SU-DHL-6 (cell line): ENCODE data around the gene AMOTL1.

Experiments used
- H2AFZ ChIP-seq: fragments of 200-600 bp; sonication (generic); 2 replicates; pipeline ENCODE4 v1.6.1; 2014; ENCODE audit warnings: low read depth, mild to moderate bottlenecking, moderate library complexity, mixed read lengths, antibody characterized with exemption, low read length; ENCODE audit not compliant: severe bottlenecking
- H3F3A ChIP-seq: fragments of 200-600 bp; shearing (Covaris generic); 2 replicates; pipeline ENCODE4 v1.6.0; 2016; ENCODE audit warnings: antibody characterized with exemption, mild to moderate bottlenecking; ENCODE audit not compliant: insufficient read depth
- H3K27ac ChIP-seq: fragments of 200-600 bp; sonication (generic); 2 replicates; pipeline ENCODE4 v1.5.1; 2016; ENCODE audit warnings: low read depth, mild to moderate bottlenecking, low read length, moderate library complexity, mixed read lengths
- H3K27me3 ChIP-seq: fragments of 200-600 bp; sonication (generic), shearing (Covaris generic); 2 replicates; pipeline ENCODE4 v1.6.0; 2014; ENCODE audit warnings: mild to moderate bottlenecking, low read length
- H3K36me3 ChIP-seq: fragments of 200-600 bp; sonication (generic); 2 replicates; pipeline ENCODE4 v1.6.1; 2014; ENCODE audit warnings: mild to moderate bottlenecking, low read length, mixed read lengths
- H3K4me2 ChIP-seq: fragments of 300-600, 200-600 bp; shearing (Covaris generic), sonication (generic); 2 replicates; pipeline ENCODE4 v1.6.0; 2014; ENCODE audit warnings: low read length, low read depth, mild to moderate bottlenecking; ENCODE audit not compliant: poor library complexity, severe bottlenecking
- H3K4me3 ChIP-seq: fragments of 200-600 bp; sonication (generic); 2 replicates; pipeline ENCODE4 v1.5.1; 2014; ENCODE audit warnings: antibody characterized with exemption, low read length, mild to moderate bottlenecking, mixed read lengths; ENCODE audit not compliant: insufficient read depth, poor library complexity, severe bottlenecking
- H3K79me2 ChIP-seq: fragments of 200-600 bp; sonication (generic); 2 replicates; pipeline ENCODE4 v1.6.1; 2014; ENCODE audit warnings: mild to moderate bottlenecking, low read length, moderate library complexity; ENCODE audit not compliant: insufficient read depth
- H3K9ac ChIP-seq: fragments of 200-600 bp; sonication (generic); 2 replicates; pipeline ENCODE4 v1.7.0; 2014; ENCODE audit warnings: mild to moderate bottlenecking, low read length
- H3K9me2 ChIP-seq: fragments of 200-600 bp; sonication (generic); replicated peaks from 2 replicates; pipeline ENCODE4 v1.6.1; 2014; ENCODE audit warnings: low read length; ENCODE audit not compliant: insufficient read depth
- H3K9me3 ChIP-seq: fragments of 200-600 bp; sonication (generic); 2 replicates; pipeline ENCODE4 v1.6.1; 2014; ENCODE audit warnings: low read length, mixed read lengths; ENCODE audit not compliant: insufficient read depth
- H4K20me1 ChIP-seq: fragments of 200-600 bp; sonication (generic); 2 replicates; pipeline ENCODE4 v1.6.1; 2014; ENCODE audit warnings: low read depth, mild to moderate bottlenecking, antibody characterized with exemption, low read length, moderate library complexity, mixed read lengths
- EZH2phosphoT487 ChIP-seq: fragments of 200-600 bp; sonication (generic), shearing (Covaris generic); conservative IDR thresholded peaks from 2 replicates; pipeline ENCODE4 v1.6.1; 2018; ENCODE audit warnings: mild to moderate bottlenecking, antibody characterized with exemption, low read length, moderate library complexity, mixed read lengths
- TF ChIP-seq, protein P1 (sequence below): fragments of 200-600 bp; sonication (generic); IDR thresholded peaks from one replicate; pipeline ENCODE4 v1.5.1; 2017; ENCODE audit warnings: antibody characterized with exemption, mild to moderate bottlenecking, low read length, moderate library complexity; ENCODE audit not compliant: insufficient read depth, poor library complexity, severe bottlenecking

Gene AMOTL1

DNA sequence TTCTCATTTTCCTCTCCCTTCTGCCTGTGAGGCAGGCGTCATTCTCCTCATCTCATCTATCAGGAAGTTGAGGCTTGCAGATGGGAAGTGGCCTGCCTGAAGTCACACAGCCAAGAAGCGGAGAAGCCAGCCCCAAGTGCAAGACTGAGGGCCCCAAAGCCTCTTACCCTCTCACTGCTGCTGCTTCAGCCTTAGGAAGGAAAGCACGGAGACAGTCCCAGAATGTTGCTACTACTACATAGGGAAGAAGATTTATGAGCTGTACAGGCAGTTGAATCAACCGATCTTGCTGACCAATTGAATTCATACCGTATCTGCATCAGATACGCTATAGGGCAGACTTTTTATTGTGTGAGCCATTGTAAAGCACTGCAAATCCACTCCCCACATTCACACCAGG, 116.2 kb downstream of the AMOTL1 start:
- H3K9me2 ChIP-seq: no peaks in the 10 kb centered on the region
- H3K36me3 ChIP-seq: no peaks in the 10 kb centered on the region
- H3F3A ChIP-seq: no peaks in the 10 kb centered on the region
- no peak for TF ChIP-seq EZH2phosphoT487
- TF ChIP-seq, protein P1, sequence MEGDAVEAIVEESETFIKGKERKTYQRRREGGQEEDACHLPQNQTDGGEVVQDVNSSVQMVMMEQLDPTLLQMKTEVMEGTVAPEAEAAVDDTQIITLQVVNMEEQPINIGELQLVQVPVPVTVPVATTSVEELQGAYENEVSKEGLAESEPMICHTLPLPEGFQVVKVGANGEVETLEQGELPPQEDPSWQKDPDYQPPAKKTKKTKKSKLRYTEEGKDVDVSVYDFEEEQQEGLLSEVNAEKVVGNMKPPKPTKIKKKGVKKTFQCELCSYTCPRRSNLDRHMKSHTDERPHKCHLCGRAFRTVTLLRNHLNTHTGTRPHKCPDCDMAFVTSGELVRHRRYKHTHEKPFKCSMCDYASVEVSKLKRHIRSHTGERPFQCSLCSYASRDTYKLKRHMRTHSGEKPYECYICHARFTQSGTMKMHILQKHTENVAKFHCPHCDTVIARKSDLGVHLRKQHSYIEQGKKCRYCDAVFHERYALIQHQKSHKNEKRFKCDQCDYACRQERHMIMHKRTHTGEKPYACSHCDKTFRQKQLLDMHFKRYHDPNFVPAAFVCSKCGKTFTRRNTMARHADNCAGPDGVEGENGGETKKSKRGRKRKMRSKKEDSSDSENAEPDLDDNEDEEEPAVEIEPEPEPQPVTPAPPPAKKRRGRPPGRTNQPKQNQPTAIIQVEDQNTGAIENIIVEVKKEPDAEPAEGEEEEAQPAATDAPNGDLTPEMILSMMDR: no peak
- H3K27ac ChIP-seq: no peak overlapping the region
- no peaks in the 10 kb centered on the region for H3K79me2 ChIP-seq
- H2AFZ ChIP-seq: no peak overlapping the region
- no peaks in the 10 kb centered on the region for H4K20me1 ChIP-seq
- H3K9me3 ChIP-seq: no peaks in the 10 kb centered on the region
- no peaks in the 10 kb centered on the region for H3K27me3 ChIP-seq
- no peak overlapping the region for H3K9ac ChIP-seq
- no peak overlapping the region for H3K4me3 ChIP-seq
- H3K4me2 ChIP-seq: no peak overlapping the region

GRCh38 chr11:94885133-94885532, 117.0 kb downstream of the AMOTL1 start:
- no peaks in the 10 kb centered on the region for H3K9me3 ChIP-seq
- H3K27me3 ChIP-seq: no peaks in the 10 kb centered on the region
- H3F3A ChIP-seq: no peaks in the 10 kb centered on the region
- H3K9me2 ChIP-seq: no peaks in the 10 kb centered on the region
- H4K20me1 ChIP-seq: no peaks in the 10 kb centered on the region
- no peaks in the 10 kb centered on the region for H3K36me3 ChIP-seq
- H3K4me3 ChIP-seq: no peak overlapping the region
- H3K9ac ChIP-seq: no peak overlapping the region
- H3K27ac ChIP-seq: no peak overlapping the region
- TF ChIP-seq, protein P1: no peak
- no peak for TF ChIP-seq EZH2phosphoT487
- no peak overlapping the region for H2AFZ ChIP-seq
- no peak overlapping the region for H3K4me2 ChIP-seq
- H3K79me2 ChIP-seq: no peaks in the 10 kb centered on the region

- no peak overlapping the region for H3K4me3 ChIP-seq
- no peak overlapping the region for H3K27ac ChIP-seq
- H3K9me3 ChIP-seq: no peaks in the 10 kb centered on the region
- H3K36me3 ChIP-seq: no peaks in the 10 kb centered on the region
- H3K79me2 ChIP-seq: no peaks in the 10 kb centered on the region
- no peak overlapping the region for H2AFZ ChIP-seq
- H3K9ac ChIP-seq: no peak overlapping the region
- H3K27me3 ChIP-seq: no peaks in the 10 kb centered on the region
- TF ChIP-seq, protein P1: no peak
- no peak for TF ChIP-seq EZH2phosphoT487
- H3K4me2 ChIP-seq: no peak overlapping the region
- H4K20me1 ChIP-seq: no peaks in the 10 kb centered on the region
- no peaks in the 10 kb centered on the region for H3K9me2 ChIP-seq
- no peaks in the 10 kb centered on the region for H3F3A ChIP-seq
Observed at GRCh38 chr11:94885581-94885980, 117.4 kb downstream of the AMOTL1 start.
